Tibial artery (tissue), 4 donors: ENCODE data around the gene GXYLT1.
"Not testable (repeated sequence)": the region's sequence is repeated elsewhere in the genome, so short reads cannot be mapped to it uniquely, and the experiment has no call there.

Source experiments
- DNase-seq, 2 donors: peaks; one replicate each; pipeline ENCODE4 v3.0.0-alpha.2; 2019
- H3K27ac ChIP-seq, 2 donors: fragments of 200-600 bp; sonication (generic) in 1 of 2; 1 replicate in 1 of 2; 2 replicates in 1 of 2; pipeline ENCODE4 v1.5.1; 2018 to 2019; ENCODE audit warnings: mild to moderate bottlenecking in 1 of 2
- H3K27me3 ChIP-seq, 2 donors: fragments of 200-600 bp; sonication (generic) in 1 of 2; one replicate each; pipeline versions ENCODE4 v1.5.1 to v1.6.0; 2016 to 2019
- H3K36me3 ChIP-seq, 3 donors: fragments of 200-600 bp; sonication (generic) in 2 of 3; one replicate each; pipeline ENCODE4 v1.5.1; 2016 to 2019; ENCODE audit warnings: mild to moderate bottlenecking in 2 of 3
- H3K4me1 ChIP-seq, 4 donors: fragments of 200-600 bp; sonication (generic) in 2 of 4; 1 replicate in 3 of 4; 2 replicates in 1 of 4; pipeline ENCODE4 v1.5.1; 2016 to 2019
- H3K4me3 ChIP-seq, 2 donors: fragments of 200-600 bp; sonication (generic) in 1 of 2; 1 replicate in 1 of 2; 2 replicates in 1 of 2; pipeline ENCODE4 v1.5.1; 2018 to 2019; ENCODE audit warnings: mild to moderate bottlenecking in 2 of 2
- H3K9me3 ChIP-seq, 3 donors: fragments of 200-600 bp; sonication (generic) in 1 of 3; one replicate each; pipeline ENCODE4 v1.5.1; 2016 to 2019
- CTCF ChIP-seq, 2 experiments: fragments of 200-600 bp in 1 of 2; fragments of 450-650 bp in 1 of 2; IDR thresholded peaks; one replicate each; pipeline ENCODE4 v1.5.1; 2017 to 2019; ENCODE audit warnings: antibody characterized with exemption in 2 of 2, mild to moderate bottlenecking in 1 of 2, moderate library complexity in 1 of 2
- intact Hi-C: fragments of 100-400 bp; cut with DNase I; formaldehyde crosslinking; loops from one replicate; pipeline ENCODE4 v1.15.0; 2023; ENCODE audit warnings: low total_unique reads

The GXYLT1 gene

GRCh38 chr12:42109031-42109430 is 35.6 kb downstream of the GXYLT1 start:
- Histone ChIP-seq H3K27ac (no peak overlapping the region), H3K36me3 (peaks cover 13 to 30% (median 14%) of the 10 kb centered on the region in 3 donors), H3K4me3 (no peak overlapping the region), H3K9me3 (peaks cover 0 to 3% (median 0%) of the 10 kb centered on the region in 3 donors), H3K4me1 (no peaks in the 10 kb centered on the region), H3K27me3 (no peaks in the 10 kb centered on the region)
- intact Hi-C loops, result no loop called here
- no peak for TF ChIP-seq CTCF (IDR thresholded peaks at IDR 0.05)
- DNase-seq, result no peak

DNA sequence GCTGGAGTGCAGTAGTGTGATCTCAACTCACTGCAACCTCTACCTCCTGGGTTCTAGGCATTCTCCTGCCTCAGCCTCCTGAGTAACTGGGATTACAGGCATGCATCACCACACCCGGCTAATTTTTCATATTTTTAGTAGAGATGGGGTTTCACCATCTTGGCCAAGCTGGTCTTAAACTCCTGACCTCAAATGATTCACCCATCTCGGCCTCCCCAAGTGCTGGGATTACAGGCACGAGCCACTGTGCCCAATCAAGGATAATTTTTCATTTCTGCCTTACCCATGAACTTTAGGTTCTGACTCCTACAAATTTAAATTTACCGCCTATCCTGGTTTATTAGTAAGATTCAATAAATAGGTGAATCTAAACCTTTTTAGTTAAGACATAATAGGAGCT is 37.9 kb downstream of the GXYLT1 start:
- DNase-seq, H3K27me3 ChIP-seq, H3K27ac ChIP-seq, H3K4me3 ChIP-seq, intact Hi-C loops, H3K4me1 ChIP-seq, H3K9me3 ChIP-seq: not testable (repeated sequence)
- peaks cover 13 to 30% (median 13%) of the 10 kb centered on the region in 3 donors for H3K36me3 ChIP-seq

GRCh38 chr12:42104784-42105183 is 39.9 kb downstream of the GXYLT1 start:
- no peaks in the 10 kb centered on the region for H3K9me3 ChIP-seq
- intact Hi-C loops, result no loop called here
- no peaks in the 10 kb centered on the region for H3K4me1 ChIP-seq
- H3K27me3 ChIP-seq, result no peaks in the 10 kb centered on the region
- no peak overlapping the region for H3K27ac ChIP-seq
- H3K4me3 ChIP-seq, result no peak overlapping the region
- TF ChIP-seq CTCF (IDR thresholded peaks at IDR 0.05), result no peak
- no peak for DNase-seq
- H3K36me3 ChIP-seq, result peaks cover 0 to 13% (median 0%) of the 10 kb centered on the region in 3 donors

GRCh38 chr12:42104087-42104486 is 40.6 kb downstream of the GXYLT1 start:
- no peak overlapping the region for H3K4me3 ChIP-seq
- TF ChIP-seq CTCF (IDR thresholded peaks at IDR 0.05), result no peak
- no peak for DNase-seq
- no peaks in the 10 kb centered on the region for H3K9me3 ChIP-seq
- no peak overlapping the region for H3K27ac ChIP-seq
- H3K27me3 ChIP-seq, result no peaks in the 10 kb centered on the region
- no peaks in the 10 kb centered on the region for H3K4me1 ChIP-seq
- intact Hi-C loops, result no loop called here
- peaks cover 0 to 13% (median 0%) of the 10 kb centered on the region in 3 donors for H3K36me3 ChIP-seq

GRCh38 chr12:42103155-42103554 is 41.5 kb downstream of the GXYLT1 start:
- H3K4me1 ChIP-seq, result no peaks in the 10 kb centered on the region
- TF ChIP-seq CTCF (IDR thresholded peaks at IDR 0.05), result no peak
- no peak overlapping the region for H3K4me3 ChIP-seq
- no peaks in the 10 kb centered on the region for H3K27me3 ChIP-seq
- no peak for DNase-seq
- H3K9me3 ChIP-seq, result no peaks in the 10 kb centered on the region
- peaks cover 0 to 13% (median 0%) of the 10 kb centered on the region in 3 donors for H3K36me3 ChIP-seq
- no peak overlapping the region for H3K27ac ChIP-seq
- intact Hi-C loops, result no loop called here

DNA sequence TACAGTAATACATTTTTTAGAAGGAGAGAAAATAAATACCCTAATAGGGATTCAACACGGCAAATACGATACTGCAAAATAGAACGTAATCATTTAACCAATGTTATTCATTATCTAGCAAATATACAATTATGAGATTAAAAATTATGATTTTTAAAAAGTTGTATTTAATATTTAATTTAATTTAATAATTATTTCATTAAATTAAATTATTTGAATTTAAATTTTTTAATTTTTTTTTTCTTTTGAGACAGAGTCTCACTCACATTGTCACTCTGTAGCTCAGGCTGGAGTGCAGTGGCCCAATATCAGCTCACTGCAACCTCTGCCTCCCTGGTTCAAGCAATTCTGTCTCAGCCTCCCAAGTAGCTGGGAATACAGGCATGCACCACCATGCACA is 42.0 kb downstream of the GXYLT1 start:
- Histone ChIP-seq H3K9me3 (no peaks in the 10 kb centered on the region), H3K27ac (no peak overlapping the region), H3K4me3 (no peak overlapping the region), H3K36me3 (peaks cover 0 to 11% (median 0%) of the 10 kb centered on the region in 3 donors), H3K27me3 (no peaks in the 10 kb centered on the region), H3K4me1 (no peaks in the 10 kb centered on the region)
- intact Hi-C loops, result no loop called here
- no peak for TF ChIP-seq CTCF (IDR thresholded peaks at IDR 0.05)
- DNase-seq, result no peak
